Fibroblast of skin of right biceps (primary cell): ENCODE data around the gene WDFY1.
A peak's percentile ranks its signal among the peaks of the same experiment; 100 is the strongest.

Experiments used
- DNase-seq: peaks from one replicate; pipeline ENCODE4 v3.0.0-alpha.2; 2013

Gene WDFY1

GRCh38 chr2:223929571-223930102 is 15.5 kb downstream of the WDFY1 start:
- DNase-seq = no peak

DNA sequence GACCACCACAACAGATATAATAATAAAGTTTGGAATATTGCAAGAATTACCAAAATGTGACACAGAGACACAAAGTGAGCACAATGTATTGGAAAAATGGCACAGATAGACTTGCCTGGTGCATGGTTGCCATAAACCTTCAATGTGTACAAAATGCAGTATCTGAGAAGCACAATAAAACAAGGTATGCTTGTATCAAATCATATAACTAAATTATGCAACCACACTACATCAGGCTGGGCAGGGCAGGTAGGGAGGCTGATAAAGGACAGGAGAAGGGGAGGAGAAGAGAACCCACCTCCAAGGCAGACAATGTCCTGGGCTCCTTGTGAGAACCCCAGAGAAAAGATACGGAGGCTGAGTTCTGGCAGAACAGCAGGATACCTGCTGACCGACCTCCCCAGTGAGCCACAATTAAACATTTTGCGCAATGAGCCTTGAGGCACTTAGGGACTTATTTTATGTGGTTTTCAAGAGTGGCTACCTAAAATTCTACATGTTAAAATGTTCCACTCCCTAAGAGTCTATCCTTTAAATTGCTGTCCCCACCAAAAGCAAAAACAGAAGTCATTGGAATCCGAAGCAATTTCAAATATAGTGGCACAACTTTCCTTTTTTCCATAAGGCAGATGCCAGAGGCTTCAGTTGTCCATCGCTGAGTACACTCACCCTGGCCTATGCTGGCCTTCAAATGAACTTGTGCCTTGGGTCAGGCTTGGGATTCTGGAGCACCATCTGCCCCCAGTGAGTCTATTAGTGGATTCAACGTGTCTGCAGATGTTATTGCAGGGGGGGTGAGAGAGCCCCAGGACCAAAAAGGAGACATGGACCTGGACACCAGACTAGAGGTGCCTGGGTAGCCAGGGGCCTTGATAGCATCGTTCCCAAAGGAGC is 16.8 kb downstream of the WDFY1 start:
- no peak for DNase-seq

DNA sequence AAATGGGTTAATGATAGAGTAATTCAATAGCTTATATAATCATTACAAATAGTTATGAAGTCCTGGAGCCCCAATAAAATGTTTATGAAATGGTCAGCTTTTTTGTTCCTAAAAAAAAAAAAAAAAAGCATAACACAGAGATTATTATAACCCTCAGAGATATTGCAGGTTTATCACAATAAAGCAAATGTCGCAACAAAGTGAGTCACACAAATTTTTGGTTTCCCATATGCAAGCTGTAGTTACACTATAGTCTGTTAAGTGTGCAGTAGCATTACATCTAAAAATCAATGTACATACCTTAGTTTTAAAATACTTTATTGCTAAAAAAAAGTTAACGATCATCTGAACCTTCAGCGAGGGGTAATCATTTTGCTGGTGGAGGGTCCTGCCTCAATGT is 20.0 kb downstream of the WDFY1 start:
- peak; percentile 66 for DNase-seq

GRCh38 chr2:223923976-223924375 is 21.2 kb downstream of the WDFY1 start:
- peak; percentile 61 for DNase-seq

GRCh38 chr2:223922308-223922707 is 22.8 kb downstream of the WDFY1 start:
- no peak for DNase-seq

DNA sequence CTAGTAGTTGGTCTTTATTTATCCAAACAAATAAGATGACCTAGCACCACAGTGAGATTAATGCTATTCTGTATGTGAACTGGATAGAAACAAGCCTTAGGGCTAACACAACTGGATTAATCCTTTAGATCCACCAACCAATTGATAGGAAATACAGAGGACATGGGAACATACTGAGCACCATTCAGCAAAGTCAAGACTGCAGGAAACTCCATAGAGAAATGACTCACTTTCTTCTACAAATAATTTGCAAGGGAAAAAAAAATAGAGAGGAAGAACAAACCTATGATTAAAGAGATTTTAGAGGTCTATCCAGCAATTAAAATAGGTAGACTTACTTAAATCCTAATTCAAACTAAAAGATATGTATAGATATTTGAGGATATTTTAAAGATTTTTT is 23.9 kb downstream of the WDFY1 start:
- DNase-seq = no peak

GRCh38 chr2:223920109-223920508 is 25.0 kb downstream of the WDFY1 start:
- no peak for DNase-seq

DNA sequence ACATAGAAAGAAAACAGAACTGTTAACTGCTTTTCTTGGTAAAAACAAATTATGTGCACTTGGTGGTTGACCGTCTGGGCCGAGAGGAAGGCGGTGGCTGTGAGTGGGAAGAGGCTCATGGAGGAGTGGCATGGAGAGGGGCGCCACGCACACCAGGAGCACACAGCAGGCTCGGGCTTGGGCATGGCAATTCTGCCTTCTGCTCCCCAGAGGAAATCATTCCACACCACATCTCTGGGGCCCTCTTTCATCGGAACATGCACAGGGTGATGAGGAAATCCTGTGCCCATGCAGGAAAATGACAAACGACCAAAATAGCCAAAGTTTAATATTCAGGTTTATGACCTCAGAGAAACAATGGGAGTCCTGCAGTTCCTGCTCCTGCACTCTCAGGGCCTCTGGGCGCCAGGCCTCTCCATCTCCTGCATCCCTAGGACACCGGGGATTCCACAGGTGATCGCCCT is 26.4 kb downstream of the WDFY1 start:
- DNase-seq = no peak

GRCh38 chr2:223916181-223916920 is 28.8 kb downstream of the WDFY1 start:
- no peak for DNase-seq

DNA sequence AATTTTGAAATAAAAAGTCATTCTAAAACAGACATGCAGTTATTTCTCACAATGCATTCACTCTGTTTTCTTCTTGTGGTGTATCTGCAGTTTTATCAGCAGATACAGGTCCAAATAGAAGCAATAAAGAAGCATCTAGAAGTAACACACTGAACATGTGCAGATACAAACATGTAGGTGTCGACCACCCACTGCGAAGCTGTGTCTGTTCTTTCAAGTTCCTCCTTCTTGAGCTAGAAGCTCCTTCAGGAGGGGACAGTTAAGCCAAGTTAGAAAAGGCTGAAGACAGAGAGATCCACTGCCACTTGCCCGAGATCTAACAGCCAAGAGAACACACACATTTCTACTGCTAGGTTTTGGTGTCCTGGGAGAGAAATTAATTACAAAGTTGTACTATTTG is 30.1 kb downstream of the WDFY1 start:
- no peak for DNase-seq

DNA sequence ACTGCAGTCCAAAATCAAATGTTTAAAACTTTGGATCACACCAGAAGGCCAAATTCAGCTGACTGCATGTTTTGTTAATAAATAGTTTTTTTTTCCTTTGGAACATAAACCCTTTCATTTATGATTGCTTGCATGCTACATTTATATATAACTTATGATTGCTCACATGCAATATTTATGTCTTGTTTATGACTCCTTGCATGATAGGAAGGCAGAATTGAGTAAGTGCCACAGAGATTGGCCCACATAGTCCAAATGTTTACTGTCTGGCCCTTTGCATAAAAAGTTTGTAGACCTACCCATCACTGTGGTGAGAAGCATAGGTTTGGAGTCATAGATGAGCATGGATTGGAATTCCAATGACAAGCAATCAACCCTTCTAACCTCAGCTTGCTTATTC is 30.8 kb downstream of the WDFY1 start:
- DNase-seq = no peak

- no peak for DNase-seq
These were observed 36.0 kb downstream of the WDFY1 start for GRCh38 chr2:223909001-223909741.

DNA sequence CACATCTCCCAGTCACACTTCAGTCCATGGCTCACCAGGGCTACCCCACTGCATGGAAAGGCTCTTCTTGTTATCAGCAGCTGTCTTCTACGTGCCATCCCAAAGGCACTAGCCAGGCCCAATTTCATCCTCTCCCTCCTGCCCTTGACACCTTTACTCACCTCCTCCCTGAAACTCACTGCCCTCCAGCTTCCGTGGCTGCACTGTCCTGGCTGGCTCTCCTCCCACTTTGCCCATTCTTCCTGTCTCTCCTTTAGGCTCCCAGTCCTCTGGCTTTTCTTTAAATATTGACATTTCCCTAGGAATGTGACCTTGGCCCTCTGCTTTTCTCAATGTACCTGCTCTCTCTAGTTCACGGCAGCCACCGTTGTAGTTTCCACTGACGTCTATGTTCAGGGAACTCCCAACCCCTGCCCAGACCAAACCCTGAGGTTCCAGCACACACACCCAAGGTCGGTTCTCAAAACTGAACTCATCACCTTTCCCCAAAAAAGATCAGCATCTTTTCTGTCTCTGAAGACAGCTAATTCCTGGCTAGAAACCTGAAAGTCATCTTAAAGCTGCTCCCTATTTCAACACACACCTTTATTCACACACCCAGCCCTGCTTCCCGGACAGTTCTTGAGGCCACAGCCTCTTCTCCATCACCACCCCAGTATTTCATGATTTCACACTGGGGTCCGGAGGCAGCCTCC is 36.7 kb downstream of the WDFY1 start:
- no peak for DNase-seq

DNA sequence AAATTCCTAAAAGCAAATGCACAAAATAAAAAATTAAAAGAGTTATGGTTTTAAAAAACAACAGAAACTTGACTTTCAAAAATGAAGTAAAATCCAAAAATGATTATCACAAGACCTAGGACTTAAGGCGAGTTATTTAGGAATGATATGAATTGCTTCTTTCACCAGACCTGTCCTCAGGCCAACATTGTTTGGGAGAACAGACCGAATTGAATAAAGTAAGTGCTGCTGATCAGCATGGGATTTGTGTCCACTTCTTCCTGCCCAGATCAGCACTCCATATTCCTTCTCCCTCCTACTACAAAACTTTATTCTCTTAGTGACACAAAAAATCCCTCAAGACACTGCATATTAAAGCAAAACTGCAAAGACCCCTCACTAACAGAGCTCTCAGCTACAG is 39.1 kb downstream of the WDFY1 start:
- no peak for DNase-seq

DNA sequence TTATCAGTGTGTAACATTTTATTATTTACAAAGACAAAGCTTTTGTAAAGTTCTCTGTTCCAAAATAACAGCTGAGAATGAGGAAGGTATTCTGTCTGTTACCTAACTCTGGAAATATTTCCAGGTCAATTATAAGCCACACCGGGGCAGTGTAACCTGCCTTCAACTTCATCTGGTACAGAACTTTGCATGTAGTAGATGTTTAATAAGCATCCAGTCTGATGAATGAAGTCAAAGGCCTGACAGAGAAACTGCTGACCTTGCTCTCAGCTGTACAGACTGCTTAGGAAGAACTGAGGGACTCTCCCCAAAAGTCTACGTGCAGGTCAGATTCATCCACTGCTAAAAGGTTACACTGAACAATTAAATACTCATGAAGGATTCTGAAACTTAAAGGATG is 43.3 kb downstream of the WDFY1 start:
- DNase-seq = no peak

DNA sequence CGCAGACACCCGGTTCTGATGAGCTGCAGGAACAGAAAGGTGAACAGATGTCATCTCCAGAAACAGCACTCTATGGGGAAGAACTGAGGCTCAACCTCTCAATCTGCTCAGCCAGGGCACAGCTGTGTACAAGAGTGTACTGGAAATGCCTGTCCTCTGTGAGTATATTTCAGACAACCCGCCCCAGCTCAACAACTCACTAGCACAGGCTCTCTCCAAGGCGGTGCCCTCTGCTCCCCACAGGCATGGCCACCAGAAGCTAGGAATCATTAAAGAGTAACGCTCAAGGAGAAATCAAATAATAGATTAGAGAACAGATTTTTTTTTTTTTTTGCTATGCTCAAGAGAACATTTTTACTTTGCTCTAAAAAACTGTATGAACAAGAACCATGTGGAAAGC is 43.8 kb downstream of the WDFY1 start:
- DNase-seq = no peak

DNA sequence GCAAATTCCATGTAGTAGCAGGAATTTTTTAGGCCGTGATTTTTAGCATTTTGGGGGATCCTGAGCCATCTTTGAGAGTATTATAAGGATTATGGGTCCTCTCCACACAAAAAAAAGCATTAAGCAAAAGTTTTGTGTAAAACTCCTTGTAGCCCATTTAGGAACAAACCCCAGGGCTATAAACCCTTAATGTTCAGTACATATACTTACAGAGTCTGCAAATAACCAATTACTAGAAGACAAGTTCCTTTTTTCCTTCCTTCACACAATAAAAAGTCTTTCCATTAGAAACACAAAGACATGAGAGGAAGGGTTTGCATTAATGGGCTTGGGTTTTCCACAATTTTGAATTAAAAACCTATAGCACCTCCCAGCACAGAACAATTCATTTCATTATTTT is 44.6 kb downstream of the WDFY1 start:
- DNase-seq = no peak

GRCh38 chr2:223900066-223900465 is 45.1 kb downstream of the WDFY1 start:
- peak; percentile 10 for DNase-seq

DNA sequence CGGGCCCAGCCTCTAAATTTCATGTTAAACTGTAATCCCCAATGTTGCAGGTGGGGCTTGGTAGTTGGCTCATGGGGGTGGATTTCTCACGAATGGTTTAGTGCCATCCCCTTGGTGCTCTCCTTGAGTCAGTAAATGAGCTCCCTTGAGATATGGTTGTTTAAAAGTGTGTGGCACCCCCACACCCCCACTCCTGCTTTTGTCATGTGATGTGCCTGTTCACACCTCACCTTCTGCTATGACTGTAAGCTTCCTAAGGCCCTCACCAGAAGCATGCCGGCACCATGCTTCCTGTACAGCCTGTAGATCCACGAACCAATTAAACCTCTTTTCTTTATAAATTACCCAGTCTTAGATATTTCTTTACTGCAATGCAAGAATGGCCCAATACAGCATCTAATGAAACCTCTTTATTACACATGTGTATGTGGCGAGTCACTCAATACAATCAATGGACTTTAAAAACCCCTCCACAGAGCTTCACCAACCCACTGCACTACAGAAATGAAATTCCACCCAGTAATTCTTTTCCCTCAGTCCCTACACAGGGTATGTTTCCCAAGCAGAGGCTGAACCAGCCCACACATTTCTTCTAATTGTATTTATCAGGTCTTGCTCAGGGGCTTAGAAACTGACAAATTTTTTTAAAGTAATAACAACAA is 47.3 kb downstream of the WDFY1 start:
- DNase-seq = no peak

- DNase-seq = peak; percentile 17
These were observed 48.3 kb downstream of the WDFY1 start for GRCh38 chr2:223896833-223897311.

GRCh38 chr2:223894968-223895367 is 50.2 kb downstream of the WDFY1 start:
- no peak for DNase-seq

DNA sequence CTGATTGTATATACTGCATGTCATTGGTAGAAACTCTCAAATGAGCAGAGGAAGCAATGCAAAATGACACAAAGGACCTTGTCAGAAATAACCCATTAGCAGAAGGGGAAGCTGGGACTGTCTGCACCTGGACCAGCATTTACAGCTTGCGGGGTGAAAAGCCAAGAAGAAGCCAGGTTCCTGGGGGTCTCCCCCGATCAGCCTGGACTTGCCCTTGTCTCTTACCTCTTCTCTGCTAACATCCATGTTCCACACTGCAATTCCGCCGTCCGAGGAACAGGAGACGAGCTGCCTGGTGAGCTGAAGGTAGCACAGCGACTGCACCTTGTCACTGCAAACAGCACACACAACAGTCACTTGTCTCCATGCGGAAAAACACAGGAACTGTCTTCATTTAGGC is 51.1 kb downstream of the WDFY1 start:
- no peak for DNase-seq
